Measurements from ENCODE around the gene ITPR1.

DNA sequence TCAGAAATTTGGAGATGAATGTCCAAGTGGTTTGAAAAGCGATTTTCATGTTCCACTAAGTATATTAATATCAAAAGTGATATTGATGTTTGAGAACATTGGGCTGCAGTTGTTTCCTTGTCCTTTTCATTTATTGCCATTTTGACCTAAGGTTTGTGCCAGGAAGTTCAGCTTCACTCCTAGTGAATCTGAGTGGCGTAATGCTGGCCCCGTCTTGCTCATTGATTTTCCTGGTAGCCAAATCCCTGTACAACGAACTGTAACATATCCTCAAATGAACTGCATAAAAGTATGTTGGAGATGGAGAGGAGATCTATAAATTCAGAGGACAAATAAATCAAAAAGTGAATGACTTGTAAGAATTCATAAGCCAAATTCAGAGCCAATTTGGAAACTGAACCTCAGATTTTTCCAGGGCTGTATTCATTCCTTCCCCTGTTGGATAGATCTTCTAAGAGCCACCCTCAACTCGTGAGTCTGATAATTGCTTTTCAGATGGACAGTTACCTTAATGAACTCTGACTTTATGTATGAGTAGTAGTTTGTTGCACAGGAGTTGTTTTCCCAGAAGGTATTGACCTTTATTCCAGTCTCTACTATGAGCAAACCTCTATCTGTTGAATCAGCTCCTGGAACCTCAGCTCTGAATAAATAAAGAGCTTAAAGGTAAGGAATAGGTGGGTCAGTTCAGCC, 72.8 kb downstream of the ITPR1 start:
- TF ChIP-seq, protein P1, sequence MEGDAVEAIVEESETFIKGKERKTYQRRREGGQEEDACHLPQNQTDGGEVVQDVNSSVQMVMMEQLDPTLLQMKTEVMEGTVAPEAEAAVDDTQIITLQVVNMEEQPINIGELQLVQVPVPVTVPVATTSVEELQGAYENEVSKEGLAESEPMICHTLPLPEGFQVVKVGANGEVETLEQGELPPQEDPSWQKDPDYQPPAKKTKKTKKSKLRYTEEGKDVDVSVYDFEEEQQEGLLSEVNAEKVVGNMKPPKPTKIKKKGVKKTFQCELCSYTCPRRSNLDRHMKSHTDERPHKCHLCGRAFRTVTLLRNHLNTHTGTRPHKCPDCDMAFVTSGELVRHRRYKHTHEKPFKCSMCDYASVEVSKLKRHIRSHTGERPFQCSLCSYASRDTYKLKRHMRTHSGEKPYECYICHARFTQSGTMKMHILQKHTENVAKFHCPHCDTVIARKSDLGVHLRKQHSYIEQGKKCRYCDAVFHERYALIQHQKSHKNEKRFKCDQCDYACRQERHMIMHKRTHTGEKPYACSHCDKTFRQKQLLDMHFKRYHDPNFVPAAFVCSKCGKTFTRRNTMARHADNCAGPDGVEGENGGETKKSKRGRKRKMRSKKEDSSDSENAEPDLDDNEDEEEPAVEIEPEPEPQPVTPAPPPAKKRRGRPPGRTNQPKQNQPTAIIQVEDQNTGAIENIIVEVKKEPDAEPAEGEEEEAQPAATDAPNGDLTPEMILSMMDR (IDR thresholded peaks at IDR 0.05), result no peak
- TF ChIP-seq POLR2A (IDR thresholded peaks at IDR 0.05), result no peak
